GM12878 (cell line): ENCODE measurements around the gene LHFPL3. TPM values are rescaled to one million over a fixed set of nuclear protein-coding genes. Genes with fewer than 3 reads are reported as not detected.

ENCODE experiments used
- ESRRA ChIP-seq: IDR thresholded peaks from 2 replicates; pipeline ENCODE4 v1.6.1; 2012; ENCODE audit warnings: mild to moderate bottlenecking, low read length, improper control_type of control experiment
- HDAC2 ChIP-seq: fragments of 200-600 bp; sonication (generic); IDR thresholded peaks from 2 replicates; pipeline ENCODE4 v1.6.1; 2017
- KLF5 ChIP-seq: fragments of 450-650 bp; IDR thresholded peaks from 2 replicates; pipeline ENCODE4 v1.6.1; 2014; ENCODE audit warnings: mild to moderate bottlenecking; ENCODE audit not compliant: partially characterized antibody
- MEF2B ChIP-seq: fragments of 450-650 bp; IDR thresholded peaks from 2 replicates; pipeline ENCODE4 v1.6.1; 2018; ENCODE audit warnings: mild to moderate bottlenecking, moderate library complexity; ENCODE audit not compliant: partially characterized antibody, poor library complexity, severe bottlenecking
- NFYB ChIP-seq: IDR thresholded peaks from 2 replicates; pipeline ENCODE4 v1.6.1; 2011; ENCODE audit warnings: low read depth, mild to moderate bottlenecking, low read length, improper control_type of control experiment, moderate library complexity; ENCODE audit not compliant: insufficient read depth
- RFX5 ChIP-seq: IDR thresholded peaks from 2 replicates; pipeline ENCODE4 v1.6.1; 2011; ENCODE audit warnings: low read depth, low read length, improper control_type of control experiment
- TAF1 ChIP-seq: IDR thresholded peaks from 2 replicates; pipeline ENCODE4 v1.6.1; 2011; ENCODE audit warnings: mild to moderate bottlenecking, low read depth, low read length, borderline replicate concordance
- WRNIP1 ChIP-seq: IDR thresholded peaks from 2 replicates; pipeline ENCODE4 v1.6.1; 2011; ENCODE audit warnings: low read depth, low read length, improper control_type of control experiment, borderline replicate concordance
- polyA plus RNA-seq, 11 experiments: library from polyadenylated mRNA; depleted of rRNA in 4 of 11; unstranded in 6 of 11; stranded (reverse) in 5 of 11; fragments of >200 nt; fragmentation: Nextera tagmentation in 4 of 11; fragmentation: Illumina TruSeq in 1 of 11; extraction: Ambion mirVana in 4 of 11; extraction: Trizol in 1 of 11; gene quantifications; 1 replicate in 1 of 11; 2 replicates in 10 of 11; pipeline versions ENCODE4 v1.2.1 to v1.2.3, GENCODE V29; 2011 to 2016; ENCODE audit warnings: inconsistent platforms in 2 of 11, missing spikeins in 2 of 11, low read depth in 1 of 11
- total RNA-seq, 4 experiments: library from RNA; depleted of rRNA in 3 of 4; stranded (reverse); fragments of >200 nt in 3 of 4; fragmentation: Illumina TruSeq in 1 of 4; extraction: Trizol in 1 of 4; gene quantifications; 2 replicates each; pipeline versions ENCODE4 v1.2.1 to v1.2.3, GENCODE V29; 2013 to 2021
- TF ChIP-seq, protein P1 (sequence below): fragments of 450-650 bp; IDR thresholded peaks from 2 replicates; pipeline ENCODE4 v1.6.1; 2017; ENCODE audit warnings: low read depth, mild to moderate bottlenecking, moderate library complexity
- TF ChIP-seq, protein P2 (sequence below): fragments of 450-650 bp; formaldehyde crosslinking; IDR thresholded peaks from 2 replicates; pipeline ENCODE4 v1.4.0; 2022; ENCODE audit warnings: mild to moderate bottlenecking, moderate library complexity
- TF ChIP-seq, protein P3 (sequence below), 3 experiments: IDR thresholded peaks in 2 of 3; conservative IDR thresholded peaks in 1 of 3; 2 replicates each; pipeline ENCODE4 v1.5.1; 2011; ENCODE audit warnings: low read depth in 3 of 3, low read length in 3 of 3, mild to moderate bottlenecking in 3 of 3, control low read depth in 2 of 3, moderate library complexity in 2 of 3, inconsistent platforms in 1 of 3, mixed read lengths in 1 of 3; ENCODE audit not compliant: control insufficient read depth in 2 of 3, insufficient read depth in 1 of 3; ENCODE audit errors: extremely low read depth in 1 of 3

LHFPL3 gene
- total and polyA plus RNA-seq, 10 of the 15 experiments (the other 5 are each of a cell fraction or from before 2014, with no cell fraction given): 0.09 TPM; not detected in 9

DNA sequence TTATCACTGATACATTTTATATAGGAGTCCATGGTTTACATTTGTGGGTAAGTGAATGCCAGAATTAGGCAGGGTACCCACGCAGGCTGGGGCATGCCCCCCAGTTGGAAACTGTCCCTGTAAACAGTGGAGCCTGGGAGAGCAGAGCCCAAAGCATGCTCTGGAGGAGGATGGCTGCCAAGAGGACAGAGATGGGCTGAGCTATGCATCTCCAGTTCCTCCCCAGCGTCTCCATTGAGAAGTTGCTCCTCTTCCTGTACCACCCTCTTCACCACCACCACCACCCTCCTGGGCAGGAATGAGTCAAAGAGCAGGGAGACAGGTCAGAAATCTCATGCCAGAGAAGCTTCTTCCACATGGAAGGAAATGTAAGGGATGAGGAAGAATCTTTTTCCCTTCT, 617.9 kb downstream of the LHFPL3 start (continued):
- TF ChIP-seq KLF5: no peak
- no peak for TF ChIP-seq NFYB
- TF ChIP-seq, protein P1, sequence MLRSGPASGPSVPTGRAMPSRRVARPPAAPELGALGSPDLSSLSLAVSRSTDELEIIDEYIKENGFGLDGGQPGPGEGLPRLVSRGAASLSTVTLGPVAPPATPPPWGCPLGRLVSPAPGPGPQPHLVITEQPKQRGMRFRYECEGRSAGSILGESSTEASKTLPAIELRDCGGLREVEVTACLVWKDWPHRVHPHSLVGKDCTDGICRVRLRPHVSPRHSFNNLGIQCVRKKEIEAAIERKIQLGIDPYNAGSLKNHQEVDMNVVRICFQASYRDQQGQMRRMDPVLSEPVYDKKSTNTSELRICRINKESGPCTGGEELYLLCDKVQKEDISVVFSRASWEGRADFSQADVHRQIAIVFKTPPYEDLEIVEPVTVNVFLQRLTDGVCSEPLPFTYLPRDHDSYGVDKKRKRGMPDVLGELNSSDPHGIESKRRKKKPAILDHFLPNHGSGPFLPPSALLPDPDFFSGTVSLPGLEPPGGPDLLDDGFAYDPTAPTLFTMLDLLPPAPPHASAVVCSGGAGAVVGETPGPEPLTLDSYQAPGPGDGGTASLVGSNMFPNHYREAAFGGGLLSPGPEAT: no peak
- TF ChIP-seq RFX5: no peak
- TF ChIP-seq HDAC2: no peak
- no peak for TF ChIP-seq TAF1
- no peak for TF ChIP-seq ESRRA
- TF ChIP-seq, protein P2, sequence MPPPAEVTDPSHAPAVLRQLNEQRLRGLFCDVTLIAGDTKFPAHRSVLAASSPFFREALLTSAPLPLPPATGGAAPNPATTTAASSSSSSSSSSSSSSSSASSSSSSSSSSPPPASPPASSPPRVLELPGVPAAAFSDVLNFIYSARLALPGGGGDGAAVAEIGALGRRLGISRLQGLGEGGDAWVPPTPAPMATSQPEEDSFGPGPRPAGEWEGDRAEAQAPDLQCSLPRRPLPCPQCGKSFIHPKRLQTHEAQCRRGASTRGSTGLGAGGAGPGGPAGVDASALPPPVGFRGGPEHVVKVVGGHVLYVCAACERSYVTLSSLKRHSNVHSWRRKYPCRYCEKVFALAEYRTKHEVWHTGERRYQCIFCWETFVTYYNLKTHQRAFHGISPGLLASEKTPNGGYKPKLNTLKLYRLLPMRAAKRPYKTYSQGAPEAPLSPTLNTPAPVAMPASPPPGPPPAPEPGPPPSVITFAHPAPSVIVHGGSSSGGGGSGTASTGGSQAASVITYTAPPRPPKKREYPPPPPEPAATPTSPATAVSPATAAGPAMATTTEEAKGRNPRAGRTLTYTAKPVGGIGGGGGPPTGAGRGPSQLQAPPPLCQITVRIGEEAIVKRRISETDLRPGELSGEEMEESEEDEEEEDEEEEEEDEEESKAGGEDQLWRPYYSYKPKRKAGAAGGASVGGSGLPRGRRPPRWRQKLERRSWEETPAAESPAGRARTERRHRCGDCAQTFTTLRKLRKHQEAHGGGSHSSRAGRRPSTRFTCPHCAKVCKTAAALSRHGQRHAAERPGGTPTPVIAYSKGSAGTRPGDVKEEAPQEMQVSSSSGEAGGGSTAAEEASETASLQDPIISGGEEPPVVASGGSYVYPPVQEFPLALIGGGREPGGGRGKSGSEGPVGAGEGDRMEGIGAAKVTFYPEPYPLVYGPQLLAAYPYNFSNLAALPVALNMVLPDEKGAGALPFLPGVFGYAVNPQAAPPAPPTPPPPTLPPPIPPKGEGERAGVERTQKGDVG: no peak
- TF ChIP-seq, protein P3, sequence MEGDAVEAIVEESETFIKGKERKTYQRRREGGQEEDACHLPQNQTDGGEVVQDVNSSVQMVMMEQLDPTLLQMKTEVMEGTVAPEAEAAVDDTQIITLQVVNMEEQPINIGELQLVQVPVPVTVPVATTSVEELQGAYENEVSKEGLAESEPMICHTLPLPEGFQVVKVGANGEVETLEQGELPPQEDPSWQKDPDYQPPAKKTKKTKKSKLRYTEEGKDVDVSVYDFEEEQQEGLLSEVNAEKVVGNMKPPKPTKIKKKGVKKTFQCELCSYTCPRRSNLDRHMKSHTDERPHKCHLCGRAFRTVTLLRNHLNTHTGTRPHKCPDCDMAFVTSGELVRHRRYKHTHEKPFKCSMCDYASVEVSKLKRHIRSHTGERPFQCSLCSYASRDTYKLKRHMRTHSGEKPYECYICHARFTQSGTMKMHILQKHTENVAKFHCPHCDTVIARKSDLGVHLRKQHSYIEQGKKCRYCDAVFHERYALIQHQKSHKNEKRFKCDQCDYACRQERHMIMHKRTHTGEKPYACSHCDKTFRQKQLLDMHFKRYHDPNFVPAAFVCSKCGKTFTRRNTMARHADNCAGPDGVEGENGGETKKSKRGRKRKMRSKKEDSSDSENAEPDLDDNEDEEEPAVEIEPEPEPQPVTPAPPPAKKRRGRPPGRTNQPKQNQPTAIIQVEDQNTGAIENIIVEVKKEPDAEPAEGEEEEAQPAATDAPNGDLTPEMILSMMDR (IDR thresholded peaks at IDR 0.05 in 2 of 3, conservative IDR thresholded peaks at IDR 0.05 in 1 of 3; ENCODE audit: control insufficient read depth in 2 of 3, extremely low read depth in 1 of 3, insufficient read depth in 1 of 3, low read depth in 3 of 3, low read length in 3 of 3): no peak
- TF ChIP-seq MEF2B: no peak
- no peak for TF ChIP-seq WRNIP1
